Endothelial cell of umbilical vein (primary cell): ENCODE measurements around the gene CYP11A1. TPM values are rescaled to one million over a fixed set of nuclear protein-coding genes. Genes with fewer than 3 reads are reported as not detected.

Experiments used
- BruUV-seq: library from RNA; stranded (reverse); fragments of 400-500 nt; replicated peaks from 2 replicates; lab custom pipeline; 2021; lab: Mats Ljungman, UMichigan
- CTCF ChIA-PET: fragments of 300-600, 350-600 bp; sonication (Branson Sonifier 250); formaldehyde crosslinking; loops from one replicate; lab custom pipeline; 2021; ENCODE audit warnings: antibody characterized with exemption, inconsistent platforms; lab: Charles Lee
- POLR2A ChIA-PET: fragments of 300-600, 350-600 bp; sonication (Branson Sonifier 250); formaldehyde crosslinking; loops from one replicate; lab custom pipeline; 2021; ENCODE audit warnings: antibody characterized with exemption, inconsistent platforms; lab: Charles Lee
- DNase-seq: peaks from one replicate; pipeline ENCODE4 v3.0.0-alpha.2; 2011; ENCODE audit warnings: low read depth, low spot score
- FAIRE-seq: peaks from 2 replicates; lab custom pipeline; 2011; peaks lifted over from hg19 to GRCh38; lab: Jason Lieb, UNC
- H2AFZ ChIP-seq: 2 replicates; pipeline ENCODE4 v1.6.0; 2012; ENCODE audit warnings: low read depth, low read length, control low read depth, inconsistent platforms
- H3K27ac ChIP-seq: 2 replicates; pipeline ENCODE4 v1.5.1; 2011; ENCODE audit warnings: low read depth, mild to moderate bottlenecking, control low read depth, low read length, moderate library complexity; ENCODE audit not compliant: insufficient read depth
- H3K27me3 ChIP-seq, 2 experiments: 2 replicates each; pipeline versions ENCODE4 v1.6.0 to v1.6.1; 2011; ENCODE audit warnings: low read length in 2 of 2, mixed read lengths in 1 of 2; ENCODE audit not compliant: control insufficient read depth in 2 of 2, insufficient read depth in 2 of 2
- H3K36me3 ChIP-seq, 2 experiments: 2 replicates in 1 of 2; 3 replicates in 1 of 2; pipeline ENCODE4 v1.5.1; 2011; ENCODE audit warnings: low read length in 2 of 2, mild to moderate bottlenecking in 1 of 2, moderate library complexity in 1 of 2; ENCODE audit not compliant: control insufficient read depth in 2 of 2, insufficient read depth in 2 of 2; ENCODE audit errors: extremely low read depth in 1 of 2
- H3K4me1 ChIP-seq: 3 replicates; pipeline ENCODE4 v1.5.1; 2011; ENCODE audit warnings: mild to moderate bottlenecking, low read length; ENCODE audit not compliant: control insufficient read depth, insufficient read depth; ENCODE audit errors: extremely low read depth
- H3K4me2 ChIP-seq: 2 replicates; pipeline ENCODE4 v1.6.1; 2011; ENCODE audit warnings: low read length, control low read depth, mixed read lengths; ENCODE audit not compliant: insufficient read depth
- H3K4me3 ChIP-seq, 3 experiments: fragments of 200-600 bp in 1 of 3; sonication (generic), shearing (Covaris generic) in 1 of 3; replicated peaks in 1 of 3; 2 replicates each; pipeline ENCODE4 v1.5.1; 2011 to 2016; ENCODE audit warnings: control low read depth in 3 of 3, low read length in 3 of 3, mild to moderate bottlenecking in 2 of 3, inconsistent platforms in 1 of 3, low read depth in 1 of 3, moderate library complexity in 1 of 3; ENCODE audit not compliant: insufficient read depth in 1 of 3
- H3K79me2 ChIP-seq: 2 replicates; pipeline ENCODE4 v1.6.0; 2012; ENCODE audit warnings: low read length, inconsistent platforms; ENCODE audit not compliant: control insufficient read depth, insufficient read depth
- H3K9ac ChIP-seq: replicated peaks from 2 replicates; pipeline ENCODE3; 2011; ENCODE audit warnings: low read length, control low read depth; ENCODE audit not compliant: insufficient read depth; ENCODE audit errors: extremely low read depth
- H3K9me1 ChIP-seq: replicated peaks from 3 replicates; pipeline ENCODE4 v1.6.0; 2011; ENCODE audit warnings: mild to moderate bottlenecking, low read length; ENCODE audit not compliant: control insufficient read depth, insufficient read depth; ENCODE audit errors: extremely low read depth
- H3K9me3 ChIP-seq: replicated peaks from 2 replicates; pipeline ENCODE4 v1.5.1; 2012; ENCODE audit warnings: low read length, inconsistent platforms; ENCODE audit not compliant: control insufficient read depth, insufficient read depth
- H4K20me1 ChIP-seq: replicated peaks from 2 replicates; pipeline ENCODE3; 2011; ENCODE audit warnings: mild to moderate bottlenecking, low read length; ENCODE audit not compliant: control insufficient read depth, insufficient read depth; ENCODE audit errors: extremely low read depth
- EZH2 ChIP-seq: IDR thresholded peaks from 2 replicates; pipeline ENCODE4 v1.6.1; 2012; ENCODE audit warnings: borderline replicate concordance, low read depth, mild to moderate bottlenecking, moderate library complexity, low read length, inconsistent platforms; ENCODE audit not compliant: severe bottlenecking
- FOS ChIP-seq: IDR thresholded peaks from 2 replicates; pipeline ENCODE4 v1.6.1; 2011; ENCODE audit warnings: mild to moderate bottlenecking, low read length, moderate library complexity, borderline replicate concordance; ENCODE audit not compliant: insufficient read depth
- GATA2 ChIP-seq: IDR thresholded peaks from 2 replicates; pipeline ENCODE4 v1.7.0; 2011; ENCODE audit warnings: low read depth, mild to moderate bottlenecking, moderate library complexity, mixed read lengths, low read length; ENCODE audit not compliant: insufficient read length, insufficient read depth
- MYC ChIP-seq: IDR thresholded peaks from one replicate; pipeline ENCODE4 v1.6.1; 2011; ENCODE audit warnings: mild to moderate bottlenecking, low read depth, low read length
- POLR2A ChIP-seq: IDR thresholded peaks from 2 replicates; pipeline ENCODE4 v1.6.1; 2012; ENCODE audit warnings: low read depth, mild to moderate bottlenecking, control low read depth, low read length
- POLR2AphosphoS5 ChIP-seq: IDR thresholded peaks from 2 replicates; pipeline ENCODE4 v1.6.1; 2012; ENCODE audit warnings: low read depth, mild to moderate bottlenecking, control low read depth, low read length, moderate library complexity; ENCODE audit not compliant: insufficient read depth
- dilution Hi-C: fragments of 300-500 bp; cut with MboI; formaldehyde crosslinking; loops from one replicate; pipeline ENCODE4 v1.15.0; 2019; ENCODE audit warnings: low sequenced_read_pairs; ENCODE audit not compliant: extremely low pct_ligation_motif_present
- intact Hi-C: fragments of 100-400 bp; cut with micrococcal nuclease; formaldehyde crosslinking; loops from one replicate; pipeline ENCODE4 v1.10.0; 2022
- polyA plus RNA-seq, 4 experiments: library from polyadenylated mRNA; depleted of rRNA in 3 of 4; stranded (reverse) in 3 of 4; unstranded in 1 of 4; fragments of >200 nt; gene quantifications; 2 replicates each; pipeline versions ENCODE4 v1.2.1 to v1.2.3, GENCODE V29; 2011 to 2012; ENCODE audit warnings: missing spikeins in 1 of 4
- total RNA-seq: library from RNA; stranded (reverse); gene quantifications from 2 replicates; pipeline ENCODE4 v1.2.3, GENCODE V29; 2021
- TF ChIP-seq, protein P1 (sequence below), 2 donors: IDR thresholded peaks; 1 replicate in 1 of 2; 2 replicates in 1 of 2; pipeline ENCODE4 v1.5.1; 2011; ENCODE audit warnings: low read length in 2 of 2, mild to moderate bottlenecking in 2 of 2, moderate library complexity in 2 of 2, control low read depth in 1 of 2, inconsistent platforms in 1 of 2, low read depth in 1 of 2; ENCODE audit not compliant: insufficient read depth in 1 of 2; ENCODE audit errors: extremely low read depth in 1 of 2
- TF ChIP-seq, protein P2 (sequence below): IDR thresholded peaks from 2 replicates; pipeline ENCODE4 v1.6.1; 2011; ENCODE audit not compliant: insufficient read depth, insufficient read length

Gene CYP11A1
- total and polyA plus RNA-seq, 2 donors (not counting 3 experiments of a cell fraction or from before 2014, with no cell fraction given), result 0.08 TPM; not detected in 1

DNA sequence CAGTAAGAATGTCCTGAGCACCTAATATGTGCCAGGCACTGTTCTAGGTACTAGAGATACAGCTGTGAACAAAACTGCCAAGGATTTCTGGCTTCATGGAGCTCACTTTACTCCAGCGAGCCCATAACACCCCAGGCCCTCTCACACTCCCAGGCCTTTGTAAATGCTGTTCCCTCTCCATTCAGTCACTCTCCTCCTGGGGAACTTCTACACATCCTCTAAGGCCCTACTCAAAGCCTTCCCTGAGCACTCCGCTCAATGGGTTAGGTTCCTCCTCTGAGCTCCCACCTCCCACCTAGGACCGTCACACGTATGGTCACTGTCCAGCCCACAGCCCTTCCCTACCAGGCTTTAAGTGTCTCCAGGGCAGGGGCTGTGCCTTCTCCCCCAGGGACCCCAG lies 39.1 kb upstream of the CYP11A1 start:
- Histone ChIP-seq H3K4me2 (no peak overlapping the region), H2AFZ (no peak overlapping the region), H3K9ac (no peak overlapping the region), H3K36me3 (no peaks in the 10 kb centered on the region), H3K27ac (no peak overlapping the region), H3K4me3 (no peak overlapping the region), H3K9me3 (no peaks in the 10 kb centered on the region), H3K79me2 (no peaks in the 10 kb centered on the region), H3K9me1 (no peaks in the 10 kb centered on the region), H3K27me3 (peaks cover 0 to 17% of the 10 kb centered on the region in 2 experiments), H4K20me1 (no peaks in the 10 kb centered on the region), H3K4me1 (peaks cover 3% of the 10 kb centered on the region)
- TF ChIP-seq POLR2AphosphoS5, result no peak
- TF ChIP-seq, protein P1, sequence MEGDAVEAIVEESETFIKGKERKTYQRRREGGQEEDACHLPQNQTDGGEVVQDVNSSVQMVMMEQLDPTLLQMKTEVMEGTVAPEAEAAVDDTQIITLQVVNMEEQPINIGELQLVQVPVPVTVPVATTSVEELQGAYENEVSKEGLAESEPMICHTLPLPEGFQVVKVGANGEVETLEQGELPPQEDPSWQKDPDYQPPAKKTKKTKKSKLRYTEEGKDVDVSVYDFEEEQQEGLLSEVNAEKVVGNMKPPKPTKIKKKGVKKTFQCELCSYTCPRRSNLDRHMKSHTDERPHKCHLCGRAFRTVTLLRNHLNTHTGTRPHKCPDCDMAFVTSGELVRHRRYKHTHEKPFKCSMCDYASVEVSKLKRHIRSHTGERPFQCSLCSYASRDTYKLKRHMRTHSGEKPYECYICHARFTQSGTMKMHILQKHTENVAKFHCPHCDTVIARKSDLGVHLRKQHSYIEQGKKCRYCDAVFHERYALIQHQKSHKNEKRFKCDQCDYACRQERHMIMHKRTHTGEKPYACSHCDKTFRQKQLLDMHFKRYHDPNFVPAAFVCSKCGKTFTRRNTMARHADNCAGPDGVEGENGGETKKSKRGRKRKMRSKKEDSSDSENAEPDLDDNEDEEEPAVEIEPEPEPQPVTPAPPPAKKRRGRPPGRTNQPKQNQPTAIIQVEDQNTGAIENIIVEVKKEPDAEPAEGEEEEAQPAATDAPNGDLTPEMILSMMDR (IDR thresholded peaks at IDR 0.05; ENCODE audit: extremely low read depth in 1 of 2, insufficient read depth in 1 of 2, low read depth in 1 of 2, low read length in 2 of 2), result no peak
- TF ChIP-seq FOS, result no peak
- no peak for TF ChIP-seq GATA2
- no peak for TF ChIP-seq POLR2A
- TF ChIP-seq EZH2, result no peak
- TF ChIP-seq, protein P2, sequence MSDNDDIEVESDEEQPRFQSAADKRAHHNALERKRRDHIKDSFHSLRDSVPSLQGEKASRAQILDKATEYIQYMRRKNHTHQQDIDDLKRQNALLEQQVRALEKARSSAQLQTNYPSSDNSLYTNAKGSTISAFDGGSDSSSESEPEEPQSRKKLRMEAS, result no peak
- no peak for TF ChIP-seq MYC
- no peak for DNase-seq
- ChIA-PET POLR2A (no interaction called here), CTCF (no interaction called here)
- FAIRE-seq, result no peak
- dilution Hi-C loops, result no loop called here
- no TSS peak for BruUV-seq
- intact Hi-C loops, result no loop called here
